WTC11 (cell line): ENCODE results near the gene FGF12. TPM values are rescaled to one million over a fixed set of nuclear protein-coding genes. Genes with fewer than 3 reads are reported as not detected.

Experiments used
- ATAC-seq: fragments of 200-7000 bp; cut with Tn5 transposase; 2 replicates; pipeline ENCODE4 v1.10.0; 2021; ENCODE audit warnings: mild to moderate bottlenecking, moderate library complexity
- CTCF ChIA-PET: fragments of 300-600 bp; sonication (Branson Sonifier 250); formaldehyde crosslinking; loops from one replicate; lab custom pipeline; 2021; ENCODE audit warnings: antibody characterized with exemption; lab: Charles Lee
- POLR2A ChIA-PET: fragments of 350-600 bp; sonication (Branson Sonifier 250); formaldehyde crosslinking; loops from one replicate; lab custom pipeline; 2021; ENCODE audit warnings: antibody characterized with exemption; lab: Charles Lee
- DNase-seq: peaks from one replicate; pipeline ENCODE4 v3.0.0; 2021; ENCODE audit warnings: low spot score
- H3K27ac Mint-ChIP-seq: 2 replicates; pipeline ENCODE4 v1.8.0; 2021; ENCODE audit warnings: mixed read lengths
- H3K27me3 Mint-ChIP-seq: 2 replicates; pipeline ENCODE4 v1.8.0; 2021; ENCODE audit warnings: low read depth, mild to moderate bottlenecking, moderate library complexity, mixed read lengths
- H3K36me3 Mint-ChIP-seq: 2 replicates; pipeline ENCODE4 v1.8.0; 2021; ENCODE audit warnings: mixed read lengths
- H3K4me1 Mint-ChIP-seq: 2 replicates; pipeline ENCODE4 v1.8.0; 2022; ENCODE audit warnings: mixed read lengths
- H3K4me3 Mint-ChIP-seq: 2 replicates; pipeline ENCODE4 v1.8.0; 2021; ENCODE audit warnings: mild to moderate bottlenecking, moderate library complexity, mixed read lengths
- H3K9me3 Mint-ChIP-seq: 2 replicates; pipeline ENCODE4 v1.8.0; 2021; ENCODE audit warnings: mixed read lengths
- CBFB ChIP-seq: sonication (generic); formaldehyde crosslinking; IDR thresholded peaks from 2 replicates; pipeline ENCODE4 v1.8.1; 2022; ENCODE audit warnings: mild to moderate bottlenecking, low read depth, missing genetic modification reagents
- CREB1 ChIP-seq: sonication (generic); formaldehyde crosslinking; IDR thresholded peaks from 2 replicates; pipeline ENCODE4 v1.8.0; 2023; ENCODE audit warnings: mild to moderate bottlenecking, missing genetic modification reagents
- ETV6 ChIP-seq: sonication (generic); formaldehyde crosslinking; IDR thresholded peaks from 2 replicates; pipeline ENCODE4 v1.8.1; 2022; ENCODE audit warnings: mild to moderate bottlenecking, missing genetic modification reagents
- JUN ChIP-seq: sonication (generic); formaldehyde crosslinking; IDR thresholded peaks from 2 replicates; pipeline ENCODE4 v1.8.0; 2023; ENCODE audit warnings: mild to moderate bottlenecking, missing genetic modification reagents
- NFYB ChIP-seq: sonication (generic); formaldehyde crosslinking; conservative IDR thresholded peaks from 2 replicates; pipeline ENCODE4 v1.8.0; 2022; ENCODE audit warnings: low read depth, missing genetic modification reagents
- NR2C2 ChIP-seq: sonication (generic); formaldehyde crosslinking; IDR thresholded peaks from 2 replicates; pipeline ENCODE4 v1.8.0; 2022; ENCODE audit warnings: mild to moderate bottlenecking, missing genetic modification reagents
- OVOL2 ChIP-seq: fragments of 250-450 bp; sonication (Bioruptor Pico); IDR thresholded peaks from 2 replicates; pipeline ENCODE4 v1.9.0; 2021; ENCODE audit warnings: mild to moderate bottlenecking, borderline replicate concordance
- SOX15 ChIP-seq: fragments of 250-450 bp; sonication (Bioruptor Pico); IDR thresholded peaks from 2 replicates; pipeline ENCODE4 v1.9.0; 2021; ENCODE audit warnings: mild to moderate bottlenecking
- TCF7 ChIP-seq: sonication (generic); formaldehyde crosslinking; IDR thresholded peaks from 2 replicates; pipeline ENCODE4 v1.8.0; 2022; ENCODE audit warnings: mild to moderate bottlenecking, low read depth, missing genetic modification reagents, moderate library complexity
- TEAD1 ChIP-seq: sonication (generic); formaldehyde crosslinking; IDR thresholded peaks from 2 replicates; pipeline ENCODE4 v1.8.0; 2022; ENCODE audit warnings: mild to moderate bottlenecking, missing genetic modification reagents
- TEAD4 ChIP-seq: sonication (generic); formaldehyde crosslinking; IDR thresholded peaks from 2 replicates; pipeline ENCODE4 v1.8.0; 2022; ENCODE audit warnings: mild to moderate bottlenecking, missing genetic modification reagents
- ZNF263 ChIP-seq: sonication (generic); formaldehyde crosslinking; IDR thresholded peaks from 2 replicates; pipeline ENCODE4 v1.8.1; 2022; ENCODE audit warnings: low read depth, mild to moderate bottlenecking, moderate library complexity, missing genetic modification reagents
- ZNF396 ChIP-seq: fragments of 250-450 bp; sonication (Bioruptor Pico); IDR thresholded peaks from 2 replicates; pipeline ENCODE4 v1.8.0; 2021; ENCODE audit warnings: mild to moderate bottlenecking, moderate library complexity, borderline replicate concordance
- ZNF416 ChIP-seq: fragments of 250-450 bp; sonication (Bioruptor Pico); IDR thresholded peaks from 2 replicates; pipeline ENCODE4 v1.9.0; 2021; ENCODE audit warnings: mild to moderate bottlenecking, inconsistent platforms
- total RNA-seq: library from RNA; stranded (reverse); gene quantifications from 3 replicates; pipeline ENCODE4 v1.2.3, GENCODE V29; 2021
- TF ChIP-seq, protein P1 (sequence below): sonication (generic); formaldehyde crosslinking; IDR thresholded peaks from 2 replicates; pipeline ENCODE4 v1.8.1; 2023; ENCODE audit warnings: mild to moderate bottlenecking, moderate library complexity, missing genetic modification reagents
- TF ChIP-seq, protein P2 (sequence below): sonication (generic); formaldehyde crosslinking; IDR thresholded peaks from 2 replicates; pipeline ENCODE4 v1.8.1; 2022; ENCODE audit warnings: mild to moderate bottlenecking, missing genetic modification reagents, moderate library complexity, borderline replicate concordance
- TF ChIP-seq, protein P3 (sequence below): sonication (generic); formaldehyde crosslinking; IDR thresholded peaks from 2 replicates; pipeline ENCODE4 v1.8.1; 2022; ENCODE audit warnings: low read depth, mild to moderate bottlenecking, moderate library complexity, missing genetic modification reagents, borderline replicate concordance
- TF ChIP-seq, protein P4 (sequence below): sonication (generic); formaldehyde crosslinking; IDR thresholded peaks from 2 replicates; pipeline ENCODE4 v1.8.0; 2022; ENCODE audit warnings: missing genetic modification reagents

FGF12 gene
- total RNA-seq, 1 experiment from 2014 or later: 13.5 TPM

DNA sequence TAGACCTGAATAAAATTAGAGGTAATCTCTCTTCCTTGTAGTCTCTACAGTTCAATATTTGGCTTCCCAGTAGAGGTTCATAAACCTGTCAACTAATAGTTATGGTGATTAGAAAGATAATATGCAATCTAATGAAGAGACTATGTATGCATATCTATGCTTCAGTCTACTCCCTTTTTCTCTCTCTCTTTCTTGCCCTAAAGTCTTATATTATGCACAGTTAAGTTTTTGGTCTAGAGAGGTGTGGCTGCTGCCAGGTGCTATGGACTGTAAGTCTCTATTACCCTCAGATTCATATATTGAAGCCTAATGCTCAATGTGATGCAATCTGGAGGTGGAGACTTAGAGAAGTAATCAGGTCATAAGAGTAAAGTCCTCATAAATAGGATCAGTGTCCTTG is 413.7 kb downstream of the FGF12 start:
- DNase-seq (no peak), ATAC-seq (no peak)
- H3K36me3 Mint-ChIP-seq: no peaks in the 10 kb centered on the region
- no peak for TF ChIP-seq NFYB (CRISPR knock-in tag)
- no peak for TF ChIP-seq JUN (CRISPR knock-in tag)
- TF ChIP-seq, protein P1, sequence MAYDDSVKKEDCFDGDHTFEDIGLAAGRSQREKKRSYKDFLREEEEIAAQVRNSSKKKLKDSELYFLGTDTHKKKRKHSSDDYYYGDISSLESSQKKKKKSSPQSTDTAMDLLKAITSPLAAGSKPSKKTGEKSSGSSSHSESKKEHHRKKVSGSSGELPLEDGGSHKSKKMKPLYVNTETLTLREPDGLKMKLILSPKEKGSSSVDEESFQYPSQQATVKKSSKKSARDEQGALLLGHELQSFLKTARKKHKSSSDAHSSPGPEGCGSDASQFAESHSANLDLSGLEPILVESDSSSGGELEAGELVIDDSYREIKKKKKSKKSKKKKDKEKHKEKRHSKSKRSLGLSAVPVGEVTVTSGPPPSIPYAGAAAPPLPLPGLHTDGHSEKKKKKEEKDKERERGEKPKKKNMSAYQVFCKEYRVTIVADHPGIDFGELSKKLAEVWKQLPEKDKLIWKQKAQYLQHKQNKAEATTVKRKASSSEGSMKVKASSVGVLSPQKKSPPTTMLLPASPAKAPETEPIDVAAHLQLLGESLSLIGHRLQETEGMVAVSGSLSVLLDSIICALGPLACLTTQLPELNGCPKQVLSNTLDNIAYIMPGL: no peak
- TF ChIP-seq, protein P2, sequence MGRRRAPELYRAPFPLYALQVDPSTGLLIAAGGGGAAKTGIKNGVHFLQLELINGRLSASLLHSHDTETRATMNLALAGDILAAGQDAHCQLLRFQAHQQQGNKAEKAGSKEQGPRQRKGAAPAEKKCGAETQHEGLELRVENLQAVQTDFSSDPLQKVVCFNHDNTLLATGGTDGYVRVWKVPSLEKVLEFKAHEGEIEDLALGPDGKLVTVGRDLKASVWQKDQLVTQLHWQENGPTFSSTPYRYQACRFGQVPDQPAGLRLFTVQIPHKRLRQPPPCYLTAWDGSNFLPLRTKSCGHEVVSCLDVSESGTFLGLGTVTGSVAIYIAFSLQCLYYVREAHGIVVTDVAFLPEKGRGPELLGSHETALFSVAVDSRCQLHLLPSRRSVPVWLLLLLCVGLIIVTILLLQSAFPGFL (CRISPR knock-in tag): no peak
- TF ChIP-seq NR2C2 (CRISPR knock-in tag): no peak
- no peak overlapping the region for H3K4me3 Mint-ChIP-seq
- H3K27me3 Mint-ChIP-seq: no peaks in the 10 kb centered on the region
- no peak overlapping the region for H3K27ac Mint-ChIP-seq
- H3K4me1 Mint-ChIP-seq: no peaks in the 10 kb centered on the region
- ChIA-PET CTCF (no interaction called here), POLR2A (no interaction called here)
- 0 out of 2 replicates have a peak, but pooled peaks cover 3% of the 10 kb centered on the region for H3K9me3 Mint-ChIP-seq

DNA sequence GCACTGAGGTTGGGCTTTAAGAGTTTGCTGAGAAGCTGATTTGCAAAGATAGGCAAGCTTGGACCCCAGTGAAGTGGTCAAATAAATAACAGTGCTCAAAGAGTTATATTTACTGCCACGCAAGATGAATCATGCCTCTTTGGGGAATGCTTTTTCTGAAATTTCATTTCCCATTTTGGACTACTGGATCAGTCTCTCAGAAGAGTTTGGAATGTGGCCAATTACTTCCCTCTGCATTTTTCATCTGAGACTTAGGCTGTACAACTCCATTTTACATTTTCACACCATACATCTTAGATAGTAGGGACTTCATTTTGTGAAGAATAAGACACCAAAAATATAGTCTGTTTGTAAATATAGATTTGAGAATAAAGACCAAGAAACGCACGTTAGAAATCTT is 419.7 kb downstream of the FGF12 start:
- Mint-ChIP-seq H3K9me3 (no peaks in the 10 kb centered on the region), H3K36me3 (no peaks in the 10 kb centered on the region), H3K4me3 (no peak overlapping the region), H3K27ac (no peak overlapping the region), H3K4me1 (no peaks in the 10 kb centered on the region), H3K27me3 (no peaks in the 10 kb centered on the region; the same call in 1 of the 2 replicates)
- no peak for TF ChIP-seq CBFB (CRISPR knock-in tag)
- TF ChIP-seq, protein P3, sequence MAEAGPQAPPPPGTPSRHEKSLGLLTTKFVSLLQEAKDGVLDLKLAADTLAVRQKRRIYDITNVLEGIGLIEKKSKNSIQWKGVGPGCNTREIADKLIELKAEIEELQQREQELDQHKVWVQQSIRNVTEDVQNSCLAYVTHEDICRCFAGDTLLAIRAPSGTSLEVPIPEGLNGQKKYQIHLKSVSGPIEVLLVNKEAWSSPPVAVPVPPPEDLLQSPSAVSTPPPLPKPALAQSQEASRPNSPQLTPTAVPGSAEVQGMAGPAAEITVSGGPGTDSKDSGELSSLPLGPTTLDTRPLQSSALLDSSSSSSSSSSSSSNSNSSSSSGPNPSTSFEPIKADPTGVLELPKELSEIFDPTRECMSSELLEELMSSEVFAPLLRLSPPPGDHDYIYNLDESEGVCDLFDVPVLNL (CRISPR knock-in tag): no peak
- no peak for TF ChIP-seq SOX15 (CRISPR knock-in tag)
- no peak for TF ChIP-seq TEAD1
- no peak for TF ChIP-seq CREB1 (CRISPR knock-in tag)
- no peak for TF ChIP-seq TEAD4 (CRISPR knock-in tag)
- no peak for TF ChIP-seq OVOL2
- no peak for DNase-seq
- CTCF ChIA-PET: no interaction called here
- POLR2A ChIA-PET: no interaction called here
- no peak for ATAC-seq

DNA sequence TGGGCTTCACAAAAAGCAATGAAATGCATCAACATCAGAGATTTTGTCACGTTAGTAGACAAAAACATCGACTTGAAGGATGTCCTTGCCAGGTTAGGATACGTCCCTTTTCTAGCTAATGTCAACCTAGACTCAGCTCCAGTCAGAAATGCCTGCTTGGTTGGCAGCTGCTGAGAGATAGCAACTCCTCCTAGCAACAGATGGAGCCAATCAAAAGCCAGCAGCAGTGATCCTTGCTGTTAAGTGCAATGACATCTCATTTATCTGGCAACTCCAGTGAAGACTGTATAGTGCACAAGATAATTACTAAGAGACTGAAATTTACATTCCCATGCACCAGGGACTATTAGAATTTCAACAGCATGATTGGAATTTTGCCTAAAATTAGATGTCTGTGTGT is 424.1 kb downstream of the FGF12 start:
- no peak for TF ChIP-seq ZNF416
- peak; percentile 52 for ATAC-seq
- Mint-ChIP-seq H3K4me1 (peaks cover 8% of the 10 kb centered on the region), H3K36me3 (no peaks in the 10 kb centered on the region), H3K27ac (no peak overlapping the region), H3K9me3 (peaks cover 5% of the 10 kb centered on the region; the same call in 1 of the 2 replicates), H3K4me3 (no peak overlapping the region), H3K27me3 (no peaks in the 10 kb centered on the region; the same call in 1 of the 2 replicates)
- ChIA-PET CTCF (interaction anchor here (1.7 kb wide), 1 partner anchor 142 kb away, joined by 3 read pairs; no protein-coding TSS in a partner anchor), POLR2A (no interaction called here)
- DNase-seq: no peak

DNA sequence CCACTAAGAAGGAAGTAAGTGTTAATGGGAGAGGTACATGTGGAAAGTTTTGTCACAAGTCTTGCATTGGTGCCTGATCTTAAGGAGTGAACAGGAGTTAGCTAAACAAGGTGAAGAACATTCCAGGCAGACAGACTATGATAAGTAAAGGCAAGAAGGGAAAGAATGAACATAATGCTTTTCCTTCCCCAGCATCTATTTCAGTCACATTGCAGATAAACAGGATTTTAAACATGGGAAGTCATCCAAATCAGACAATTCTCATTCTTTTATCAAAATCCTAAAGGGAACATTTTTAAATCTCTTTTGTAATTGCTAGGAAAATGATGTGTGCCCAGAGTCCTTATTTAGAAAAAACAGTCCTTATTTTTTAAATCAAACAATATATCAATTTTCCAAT is 424.6 kb downstream of the FGF12 start:
- no peak overlapping the region for H3K27ac Mint-ChIP-seq
- DNase-seq (no peak), ATAC-seq (no peak)
- H3K36me3 Mint-ChIP-seq: no peaks in the 10 kb centered on the region
- peaks cover 5% of the 10 kb centered on the region; the same call in 1 of the 2 replicates for H3K9me3 Mint-ChIP-seq
- no peaks in the 10 kb centered on the region; the same call in 1 of the 2 replicates for H3K27me3 Mint-ChIP-seq
- H3K4me3 Mint-ChIP-seq: no peak overlapping the region
- ChIA-PET CTCF (interaction anchor here (1.7 kb wide), 1 partner anchor 142 kb away, joined by 3 read pairs; no protein-coding TSS in a partner anchor), POLR2A (no interaction called here)
- peaks cover 13% of the 10 kb centered on the region for H3K4me1 Mint-ChIP-seq
- TF ChIP-seq, protein P4, sequence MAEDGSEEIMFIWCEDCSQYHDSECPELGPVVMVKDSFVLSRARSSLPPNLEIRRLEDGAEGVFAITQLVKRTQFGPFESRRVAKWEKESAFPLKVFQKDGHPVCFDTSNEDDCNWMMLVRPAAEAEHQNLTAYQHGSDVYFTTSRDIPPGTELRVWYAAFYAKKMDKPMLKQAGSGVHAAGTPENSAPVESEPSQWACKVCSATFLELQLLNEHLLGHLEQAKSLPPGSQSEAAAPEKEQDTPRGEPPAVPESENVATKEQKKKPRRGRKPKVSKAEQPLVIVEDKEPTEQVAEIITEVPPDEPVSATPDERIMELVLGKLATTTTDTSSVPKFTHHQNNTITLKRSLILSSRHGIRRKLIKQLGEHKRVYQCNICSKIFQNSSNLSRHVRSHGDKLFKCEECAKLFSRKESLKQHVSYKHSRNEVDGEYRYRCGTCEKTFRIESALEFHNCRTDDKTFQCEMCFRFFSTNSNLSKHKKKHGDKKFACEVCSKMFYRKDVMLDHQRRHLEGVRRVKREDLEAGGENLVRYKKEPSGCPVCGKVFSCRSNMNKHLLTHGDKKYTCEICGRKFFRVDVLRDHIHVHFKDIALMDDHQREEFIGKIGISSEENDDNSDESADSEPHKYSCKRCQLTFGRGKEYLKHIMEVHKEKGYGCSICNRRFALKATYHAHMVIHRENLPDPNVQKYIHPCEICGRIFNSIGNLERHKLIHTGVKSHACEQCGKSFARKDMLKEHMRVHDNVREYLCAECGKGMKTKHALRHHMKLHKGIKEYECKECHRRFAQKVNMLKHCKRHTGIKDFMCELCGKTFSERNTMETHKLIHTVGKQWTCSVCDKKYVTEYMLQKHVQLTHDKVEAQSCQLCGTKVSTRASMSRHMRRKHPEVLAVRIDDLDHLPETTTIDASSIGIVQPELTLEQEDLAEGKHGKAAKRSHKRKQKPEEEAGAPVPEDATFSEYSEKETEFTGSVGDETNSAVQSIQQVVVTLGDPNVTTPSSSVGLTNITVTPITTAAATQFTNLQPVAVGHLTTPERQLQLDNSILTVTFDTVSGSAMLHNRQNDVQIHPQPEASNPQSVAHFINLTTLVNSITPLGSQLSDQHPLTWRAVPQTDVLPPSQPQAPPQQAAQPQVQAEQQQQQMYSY: no peak
- TF ChIP-seq JUN (CRISPR knock-in tag) (no peak), ETV6 (CRISPR knock-in tag) (no peak), ZNF263 (CRISPR knock-in tag) (no peak), TCF7 (CRISPR knock-in tag) (no peak), ZNF396 (CRISPR knock-in tag) (no peak), CBFB (CRISPR knock-in tag) (no peak)
